GM12878 (cell line): ENCODE measurements around the gene PAX2. TPM values are rescaled to one million over a fixed set of nuclear protein-coding genes. Genes with fewer than 3 reads are reported as not detected.

Experiments
- ATAC-seq: fragments of 200-7000 bp; cut with Tn5 transposase; 3 replicates; pipeline ENCODE4 v1.9.1; 2020; ENCODE audit warnings: mild to moderate bottlenecking, moderate library complexity
- BruUV-seq: library from RNA; stranded (reverse); fragments of 400-500 nt; replicated peaks from 2 replicates; lab custom pipeline; 2021; lab: Mats Ljungman, UMichigan
- CTCF ChIA-PET: fragments of 300-600 bp; sonication (Branson Sonifier 250); formaldehyde crosslinking; extraction: SDS; loops from one replicate; lab custom pipeline; 2021; ENCODE audit warnings: inconsistent platforms; lab: Yijun Ruan, JAX
- POLR2A ChIA-PET: fragments of 350-600 bp; formaldehyde crosslinking; extraction: SDS; loops from one replicate; lab custom pipeline; 2021; ENCODE audit warnings: inconsistent platforms; lab: Charles Lee
- RAD21 ChIA-PET: fragments of 300-600 bp; sonication (Branson Sonifier 250); formaldehyde crosslinking; loops from one replicate; lab custom pipeline; 2023; ENCODE audit warnings: antibody characterized with exemption; ENCODE audit not compliant: unreplicated experiment; lab: Charles Lee
- SMC1A ChIA-PET: fragments of 300-600 bp; sonication (Branson Sonifier 250); formaldehyde crosslinking; loops from one replicate; lab custom pipeline; 2023; ENCODE audit not compliant: unreplicated experiment, uncharacterized antibody; lab: Charles Lee
- DNase-seq: peaks from one replicate; pipeline ENCODE4 v3.0.0-alpha.2; 2011; ENCODE audit warnings: low read depth, low spot score
- FAIRE-seq: peaks from 3 replicates; lab custom pipeline; 2011; peaks lifted over from hg19 to GRCh38; lab: Jason Lieb, UNC
- H2AFZ ChIP-seq: 2 replicates; pipeline ENCODE4 v1.6.0; 2011; ENCODE audit warnings: low read depth, low read length, control low read depth; ENCODE audit not compliant: control insufficient read depth
- H3K27ac ChIP-seq: 2 replicates; pipeline ENCODE4 v1.5.1; 2011; ENCODE audit warnings: control low read depth; ENCODE audit not compliant: control insufficient read depth, insufficient read depth
- H3K27me3 ChIP-seq, 2 experiments: replicated peaks in 1 of 2; 2 replicates each; pipeline versions ENCODE4 v1.6.0 to v1.6.1; 2011; ENCODE audit warnings: low read length in 1 of 2; ENCODE audit not compliant: control insufficient read depth in 2 of 2, insufficient read depth in 2 of 2
- H3K36me3 ChIP-seq, 2 experiments: 2 replicates each; pipeline ENCODE4 v1.5.1; 2011; ENCODE audit warnings: low read length in 1 of 2; ENCODE audit not compliant: control insufficient read depth in 2 of 2, insufficient read depth in 2 of 2
- H3K4me1 ChIP-seq: 2 replicates; pipeline ENCODE4 v1.6.1; 2011; ENCODE audit warnings: mild to moderate bottlenecking, low read length, moderate library complexity, mixed read lengths; ENCODE audit not compliant: control insufficient read depth, insufficient read depth
- H3K4me2 ChIP-seq: 2 replicates; pipeline ENCODE4 v1.6.0; 2011; ENCODE audit warnings: control low read depth; ENCODE audit not compliant: control insufficient read depth, insufficient read depth
- H3K4me3 ChIP-seq: fragments of 200-600 bp; sonication (generic); 2 replicates; pipeline ENCODE4 v1.5.1; 2016
- H3K79me2 ChIP-seq: 2 replicates; pipeline ENCODE4 v1.6.0; 2011; ENCODE audit warnings: low read length; ENCODE audit not compliant: control insufficient read depth, insufficient read depth
- H3K9ac ChIP-seq: 2 replicates; pipeline ENCODE4 v1.8.0; 2011; ENCODE audit warnings: low read length, control low read depth, mixed read lengths; ENCODE audit not compliant: control insufficient read depth, insufficient read depth
- H3K9me3 ChIP-seq: replicated peaks from 3 replicates; pipeline ENCODE4 v1.5.1; 2011; ENCODE audit warnings: mild to moderate bottlenecking, low read length; ENCODE audit not compliant: control insufficient read depth, insufficient read depth
- H4K20me1 ChIP-seq: 2 replicates; pipeline ENCODE4 v1.6.0; 2011; ENCODE audit not compliant: control insufficient read depth, insufficient read depth
- EP300 ChIP-seq, 2 experiments: fragments of 150-350 bp in 1 of 2; IDR thresholded peaks; 2 replicates each; pipeline ENCODE4 v1.6.1; 2011 to 2012; ENCODE audit warnings: low read depth in 2 of 2, low read length in 2 of 2, borderline replicate concordance in 1 of 2, improper control_type of control experiment in 1 of 2, inconsistent platforms in 1 of 2; ENCODE audit not compliant: control insufficient read depth in 1 of 2
- HDAC6 ChIP-seq: fragments of 200-600 bp; sonication (generic); IDR thresholded peaks from one replicate; pipeline ENCODE4 v1.8.0; 2017; ENCODE audit warnings: antibody characterized with exemption; ENCODE audit not compliant: unreplicated experiment
- PAX8 ChIP-seq: fragments of 450-650 bp; IDR thresholded peaks from 2 replicates; pipeline ENCODE4 v1.6.1; 2017; ENCODE audit warnings: mild to moderate bottlenecking, moderate library complexity
- SREBF2 ChIP-seq: IDR thresholded peaks from 2 replicates; pipeline ENCODE4 v1.6.1; 2012; ENCODE audit warnings: mild to moderate bottlenecking, low read length
- WGBS: methylation state at CpG from one replicate; pipeline ENCODE4 v1.1.6; 2016; ENCODE audit warnings: low lambda C conversion rate; ENCODE audit not compliant: insufficient replicate concordance, insufficient coverage; ENCODE audit errors: missing lambda C conversion rate; 5-methylcytosine and 5-hydroxymethylcytosine counted together
- in situ Hi-C: fragments of 300-500 bp; cut with MboI; formaldehyde crosslinking; loops from 9 replicates; pipeline ENCODE4 v1.14.3; 2018; ENCODE audit warnings: mixed read lengths
- intact Hi-C: fragments of 100-400 bp; cut with micrococcal nuclease; formaldehyde crosslinking; loops from one replicate; pipeline ENCODE4 v1.14.2; 2022; ENCODE audit not compliant: unreplicated experiment
- polyA plus RNA-seq, 11 experiments: library from polyadenylated mRNA; depleted of rRNA in 4 of 11; unstranded in 6 of 11; stranded (reverse) in 5 of 11; fragments of >200 nt; fragmentation: Nextera tagmentation in 4 of 11; fragmentation: Illumina TruSeq in 1 of 11; extraction: Ambion mirVana in 4 of 11; extraction: Trizol in 1 of 11; gene quantifications; 1 replicate in 1 of 11; 2 replicates in 10 of 11; pipeline versions ENCODE4 v1.2.1 to v1.2.3, GENCODE V29; 2011 to 2016; ENCODE audit warnings: inconsistent platforms in 2 of 11, missing spikeins in 2 of 11, low read depth in 1 of 11
- total RNA-seq, 4 experiments: library from RNA; depleted of rRNA in 3 of 4; stranded (reverse); fragments of >200 nt in 3 of 4; fragmentation: Illumina TruSeq in 1 of 4; extraction: Trizol in 1 of 4; gene quantifications; 2 replicates each; pipeline versions ENCODE4 v1.2.1 to v1.2.3, GENCODE V29; 2013 to 2021
- TF ChIP-seq, protein P1 (sequence below): fragments of 450-650 bp; formaldehyde crosslinking; IDR thresholded peaks from 2 replicates; pipeline ENCODE4 v1.5.0; 2022; ENCODE audit warnings: mild to moderate bottlenecking, missing genetic modification characterization

Gene PAX2
- total and polyA plus RNA-seq, 10 of the 15 experiments (the other 5 are each of a cell fraction or from before 2014, with no cell fraction given) = not detected

DNA sequence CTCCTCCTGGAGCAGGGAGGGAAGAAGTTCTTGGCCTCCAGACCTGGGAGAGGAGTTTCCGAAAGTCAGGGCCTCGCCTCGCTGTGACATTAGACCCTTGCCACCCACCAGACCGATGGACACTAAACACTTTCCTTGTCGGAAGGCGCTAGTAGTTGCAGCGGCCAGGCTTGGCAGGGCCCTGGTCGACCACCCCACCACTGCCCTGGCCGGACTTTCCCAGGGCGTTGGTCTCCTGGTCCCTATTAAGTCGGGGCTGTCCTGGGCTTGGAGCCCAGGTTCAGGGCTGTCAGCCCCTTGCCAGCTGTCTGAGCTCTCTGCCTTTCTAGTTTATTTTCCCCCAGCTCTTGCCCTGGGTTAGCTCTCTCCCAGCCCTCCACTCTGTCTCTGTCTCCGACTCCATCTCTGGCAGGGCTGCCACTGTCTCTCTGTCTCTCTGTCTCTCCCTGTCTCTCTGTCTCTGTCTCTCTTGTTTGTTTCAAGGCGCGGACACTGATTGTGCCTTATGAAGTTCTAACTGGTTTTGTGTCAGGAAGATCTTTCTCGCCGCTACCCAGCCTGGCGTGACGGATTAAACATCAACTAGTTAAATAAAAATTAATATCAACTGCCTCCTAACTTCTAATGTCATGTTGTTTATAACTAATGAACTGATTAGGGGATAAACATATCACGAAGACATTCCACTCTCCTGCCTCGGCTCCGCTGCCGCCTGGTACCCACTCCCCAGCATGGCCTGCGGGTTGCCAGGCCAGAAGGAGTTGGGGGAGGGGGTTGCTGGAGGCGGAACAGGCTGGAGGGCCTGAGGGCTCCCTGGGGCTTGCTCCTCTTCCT lies 13.8 kb upstream of the PAX2 start (continued):
- TF ChIP-seq, protein P1, sequence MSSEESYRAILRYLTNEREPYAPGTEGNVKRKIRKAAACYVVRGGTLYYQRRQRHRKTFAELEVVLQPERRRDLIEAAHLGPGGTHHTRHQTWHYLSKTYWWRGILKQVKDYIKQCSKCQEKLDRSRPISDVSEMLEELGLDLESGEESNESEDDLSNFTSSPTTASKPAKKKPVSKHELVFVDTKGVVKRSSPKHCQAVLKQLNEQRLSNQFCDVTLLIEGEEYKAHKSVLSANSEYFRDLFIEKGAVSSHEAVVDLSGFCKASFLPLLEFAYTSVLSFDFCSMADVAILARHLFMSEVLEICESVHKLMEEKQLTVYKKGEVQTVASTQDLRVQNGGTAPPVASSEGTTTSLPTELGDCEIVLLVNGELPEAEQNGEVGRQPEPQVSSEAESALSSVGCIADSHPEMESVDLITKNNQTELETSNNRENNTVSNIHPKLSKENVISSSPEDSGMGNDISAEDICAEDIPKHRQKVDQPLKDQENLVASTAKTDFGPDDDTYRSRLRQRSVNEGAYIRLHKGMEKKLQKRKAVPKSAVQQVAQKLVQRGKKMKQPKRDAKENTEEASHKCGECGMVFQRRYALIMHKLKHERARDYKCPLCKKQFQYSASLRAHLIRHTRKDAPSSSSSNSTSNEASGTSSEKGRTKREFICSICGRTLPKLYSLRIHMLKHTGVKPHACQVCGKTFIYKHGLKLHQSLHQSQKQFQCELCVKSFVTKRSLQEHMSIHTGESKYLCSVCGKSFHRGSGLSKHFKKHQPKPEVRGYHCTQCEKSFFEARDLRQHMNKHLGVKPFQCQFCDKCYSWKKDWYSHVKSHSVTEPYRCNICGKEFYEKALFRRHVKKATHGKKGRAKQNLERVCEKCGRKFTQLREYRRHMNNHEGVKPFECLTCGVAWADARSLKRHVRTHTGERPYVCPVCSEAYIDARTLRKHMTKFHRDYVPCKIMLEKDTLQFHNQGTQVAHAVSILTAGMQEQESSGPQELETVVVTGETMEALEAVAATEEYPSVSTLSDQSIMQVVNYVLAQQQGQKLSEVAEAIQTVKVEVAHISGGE = no peak
- TF ChIP-seq EP300 (IDR thresholded peaks at IDR 0.05; ENCODE audit: borderline replicate concordance in 1 of 2, control insufficient read depth in 1 of 2, low read depth in 2 of 2, low read length in 2 of 2) (no peak), HDAC6 (no peak)

DNA sequence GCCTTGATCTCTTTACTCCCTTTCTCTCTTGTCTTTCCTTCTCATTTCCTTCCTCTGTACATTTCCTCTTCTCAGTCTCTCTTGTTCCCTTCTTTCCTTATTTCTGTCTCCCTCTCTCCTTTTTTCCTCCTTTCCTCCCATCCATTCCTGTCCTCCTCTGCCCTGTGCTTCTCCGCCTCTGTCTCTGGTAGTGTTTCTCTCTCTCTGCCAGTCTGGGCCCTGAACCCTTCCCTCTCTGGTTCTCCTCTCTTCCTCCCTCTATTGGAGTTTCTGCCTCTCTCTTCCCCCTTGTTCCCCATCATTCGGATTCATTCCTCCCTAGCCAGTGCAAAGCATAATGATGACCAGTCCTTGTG lies 13.2 kb upstream of the PAX2 start:
- POLR2A ChIA-PET = no interaction called here
- RAD21 ChIA-PET = no interaction called here
- no peak overlapping the region for H3K4me2 ChIP-seq
- no peaks in the 10 kb centered on the region for H3K36me3 ChIP-seq
- no peak for FAIRE-seq
- no peak overlapping the region for H3K4me3 ChIP-seq
- intact Hi-C loops (no loop called here), in situ Hi-C loops (no loop called here)
- H3K27me3 ChIP-seq = peaks cover 16 to 27% of the 10 kb centered on the region in 2 experiments; a peak in 3 of 4 replicates
- BruUV-seq = no TSS peak
- H3K27ac ChIP-seq = no peak overlapping the region
- H2AFZ ChIP-seq = no peak overlapping the region
- H3K9ac ChIP-seq = no peak overlapping the region
- H3K9me3 ChIP-seq = no peaks in the 10 kb centered on the region
- no peak for DNase-seq
- 58% methylated on average over 2 of the region's 2 CpGs for WGBS
- TF ChIP-seq PAX8 = no peak
- TF ChIP-seq SREBF2 = no peak
- no peaks in the 10 kb centered on the region; the same call in 1 of the 2 replicates for H4K20me1 ChIP-seq
- peaks cover 11% of the 10 kb centered on the region for H3K4me1 ChIP-seq
- SMC1A ChIA-PET = no interaction called here
- ATAC-seq = no peak
- no peaks in the 10 kb centered on the region for H3K79me2 ChIP-seq
- CTCF ChIA-PET = no interaction called here
